OCI-LY7 (cell line): ENCODE measurements around the gene ABR. TPM values are rescaled to one million over a fixed set of nuclear protein-coding genes. Genes with fewer than 3 reads are reported as not detected.

Experiments
- BruUV-seq: library from RNA; stranded (reverse); fragments of 400-500 nt; replicated peaks from 2 replicates; lab custom pipeline; 2021; lab: Mats Ljungman, UMichigan
- CTCF ChIA-PET: fragments of 300-600 bp; sonication (Branson Sonifier 250); formaldehyde crosslinking; loops from one replicate; lab custom pipeline; 2022; ENCODE audit warnings: antibody characterized with exemption; ENCODE audit not compliant: unreplicated experiment; lab: Charles Lee
- POLR2A ChIA-PET: fragments of 300-600 bp; sonication (Branson Sonifier 250); formaldehyde crosslinking; loops from one replicate; lab custom pipeline; 2022; ENCODE audit warnings: antibody characterized with exemption; lab: Charles Lee
- DNase-seq: peaks from one replicate; pipeline ENCODE4 v3.0.0-alpha.2; 2015; ENCODE audit warnings: low spot score
- H2AFZ ChIP-seq: fragments of 200-600 bp; sonication (generic), shearing (Covaris generic); 2 replicates; pipeline ENCODE4 v1.6.1; 2014; ENCODE audit warnings: mild to moderate bottlenecking, antibody characterized with exemption, low read length, moderate library complexity
- H3K27ac ChIP-seq: fragments of 200-600 bp; sonication (generic); 2 replicates; pipeline ENCODE4 v1.5.1; 2014; ENCODE audit warnings: mixed run types, low read depth, mild to moderate bottlenecking, moderate library complexity, low read length, inconsistent platforms; ENCODE audit not compliant: poor library complexity, severe bottlenecking
- H3K36me3 ChIP-seq: fragments of 200-600 bp; sonication (generic); 2 replicates; pipeline ENCODE4 v1.6.1; 2014; ENCODE audit warnings: mild to moderate bottlenecking, antibody characterized with exemption, low read length, moderate library complexity, mixed read lengths; ENCODE audit not compliant: insufficient read depth
- H3K4me1 ChIP-seq: fragments of 200-600 bp; sonication (generic); 2 replicates; pipeline ENCODE4 v1.5.1; 2014; ENCODE audit warnings: mild to moderate bottlenecking, low read length; ENCODE audit not compliant: insufficient read depth, poor library complexity, severe bottlenecking
- H3K4me2 ChIP-seq: fragments of 200-600 bp; sonication (generic); 2 replicates; pipeline ENCODE4 v1.6.1; 2014; ENCODE audit warnings: mild to moderate bottlenecking, low read length
- H3K4me3 ChIP-seq: fragments of 200-600 bp; sonication (generic); 2 replicates; pipeline ENCODE4 v1.5.1; 2014; ENCODE audit warnings: mild to moderate bottlenecking, low read depth, low read length; ENCODE audit not compliant: poor library complexity, severe bottlenecking
- H3K79me2 ChIP-seq: fragments of 200-600 bp; sonication (generic); 2 replicates; pipeline ENCODE4 v1.6.1; 2016; ENCODE audit warnings: low read depth, mild to moderate bottlenecking, low read length, moderate library complexity, mixed read lengths; ENCODE audit not compliant: insufficient read depth
- H3K9me2 ChIP-seq: fragments of 200-600 bp; sonication (generic); 2 replicates; pipeline ENCODE4 v1.6.1; 2016; ENCODE audit warnings: mild to moderate bottlenecking, low read length, mixed read lengths; ENCODE audit not compliant: insufficient read depth
- H3K9me3 ChIP-seq: fragments of 200-600 bp; sonication (generic); 2 replicates; pipeline ENCODE4 v1.6.1; 2014; ENCODE audit warnings: mild to moderate bottlenecking, mixed run types, low read length, mixed read lengths
- H4K20me1 ChIP-seq: fragments of 200-600 bp; sonication (generic); 2 replicates; pipeline ENCODE4 v1.6.1; 2014; ENCODE audit warnings: mild to moderate bottlenecking, antibody characterized with exemption, low read length, moderate library complexity, mixed read lengths; ENCODE audit not compliant: insufficient read depth
- CTCF ChIP-seq: fragments of 200-600 bp; sonication (generic); conservative IDR thresholded peaks from 2 replicates; pipeline ENCODE4 v1.5.1; 2014; ENCODE audit warnings: mild to moderate bottlenecking, antibody characterized with exemption, low read length, moderate library complexity, mixed read lengths
- EZH2phosphoT487 ChIP-seq: fragments of 200-600 bp; sonication (generic); IDR thresholded peaks from 2 replicates; pipeline ENCODE4 v1.6.1; 2018; ENCODE audit warnings: low read depth, borderline replicate concordance, mild to moderate bottlenecking, mixed run types, antibody characterized with exemption, low read length, moderate library complexity, mixed read lengths
- intact Hi-C: fragments of 100-400 bp; cut with micrococcal nuclease; formaldehyde crosslinking; loops from one replicate; pipeline ENCODE4 v1.10.0; 2022; ENCODE audit not compliant: unreplicated experiment
- total RNA-seq, 2 experiments: library from RNA; depleted of rRNA in 1 of 2; stranded (reverse); fragments of >200 nt in 1 of 2; shearing (Covaris generic) in 1 of 2; gene quantifications; 2 replicates each; pipeline ENCODE4 v1.2.3, GENCODE V29; 2014 to 2022

ABR gene
- total RNA-seq, 2 experiments from 2014 or later = 164 to 181 TPM

GRCh38 chr17:1145311-1145986 is 34.3 kb downstream of the ABR start:
- H3K4me1 ChIP-seq = no peaks in the 10 kb centered on the region
- no peak overlapping the region for H3K27ac ChIP-seq
- intact Hi-C loops = no loop called here
- H3K4me3 ChIP-seq = no peak overlapping the region
- H4K20me1 ChIP-seq = peaks cover 8% of the 10 kb centered on the region; the same call in 1 of the 2 replicates
- CTCF ChIA-PET = interaction anchor here (0.5 to 1.0 kb wide), 3 partner anchors 87 to 1257 kb away, joined by 3 to 5 read pairs (median 3); no protein-coding TSS in a partner anchor
- no peaks in the 10 kb centered on the region for H3K9me2 ChIP-seq
- H2AFZ ChIP-seq = no peak overlapping the region
- no peak for DNase-seq
- peaks cover 38% of the 10 kb centered on the region for H3K79me2 ChIP-seq
- H3K4me2 ChIP-seq = no peak overlapping the region
- H3K36me3 ChIP-seq = peaks cover 14% of the 10 kb centered on the region
- POLR2A ChIA-PET = interaction anchor here (0.9 kb wide), 1 partner anchor 60 kb away, joined by 4 read pairs; no protein-coding TSS in a partner anchor
- no peaks in the 10 kb centered on the region for H3K9me3 ChIP-seq
- BruUV-seq = no TSS peak
- TF ChIP-seq EZH2phosphoT487 = no peak
- no peak for TF ChIP-seq CTCF

- POLR2A ChIA-PET = no interaction called here
- Histone ChIP-seq H3K36me3 (peaks cover 4% of the 10 kb centered on the region), H3K27ac (no peak overlapping the region), H3K9me2 (no peaks in the 10 kb centered on the region), H3K4me2 (no peak overlapping the region), H4K20me1 (peaks cover 8% of the 10 kb centered on the region; the same call in 1 of the 2 replicates), H3K4me3 (no peak overlapping the region), H3K79me2 (peaks cover 42% of the 10 kb centered on the region), H2AFZ (no peak overlapping the region), H3K4me1 (peaks cover 6% of the 10 kb centered on the region), H3K9me3 (no peaks in the 10 kb centered on the region)
- no TSS peak for BruUV-seq
- no peak for DNase-seq
- CTCF ChIA-PET = no interaction called here
- intact Hi-C loops = no loop called here
- TF ChIP-seq EZH2phosphoT487 (no peak), CTCF (no peak)
These were observed 35.6 kb downstream of the ABR start for GRCh38 chr17:1144162-1144561.

GRCh38 chr17:1143573-1143972 is 36.2 kb downstream of the ABR start:
- Histone ChIP-seq H3K9me2 (no peaks in the 10 kb centered on the region), H3K9me3 (no peaks in the 10 kb centered on the region), H3K36me3 (peaks cover 2% of the 10 kb centered on the region), H3K27ac (no peak overlapping the region), H2AFZ (no peak overlapping the region), H3K79me2 (peaks cover 43% of the 10 kb centered on the region), H3K4me2 (no peak overlapping the region), H4K20me1 (peaks cover 8% of the 10 kb centered on the region; the same call in 1 of the 2 replicates), H3K4me1 (peaks cover 6% of the 10 kb centered on the region), H3K4me3 (no peak overlapping the region)
- no TSS peak for BruUV-seq
- ChIA-PET CTCF (no interaction called here), POLR2A (no interaction called here)
- intact Hi-C loops = no loop called here
- TF ChIP-seq EZH2phosphoT487 = no peak
- TF ChIP-seq CTCF = no peak
- DNase-seq = no peak
